Upper lobe of right lung (tissue), 1 donor: ENCODE results near the gene FOXK1. TPM values are rescaled to one million over a fixed set of nuclear protein-coding genes. Genes with fewer than 3 reads are reported as not detected.

Experiments used
- ATAC-seq: fragments of 200-7000 bp; cut with Tn5 transposase; one replicate; pipeline ENCODE4 v1.9.1; 2020; ENCODE audit warnings: mild to moderate bottlenecking, moderate library complexity
- DNase-seq: peaks from one replicate; pipeline ENCODE4 v3.0.0-alpha.2; 2020
- H3K27ac ChIP-seq: fragments of 200-600 bp; one replicate; pipeline ENCODE4 v1.8.0; 2022
- H3K27me3 ChIP-seq: fragments of 200-600 bp; one replicate; pipeline ENCODE4 v1.8.0; 2022; ENCODE audit warnings: mild to moderate bottlenecking
- H3K36me3 ChIP-seq: fragments of 200-600 bp; one replicate; pipeline ENCODE4 v1.8.0; 2022
- H3K4me1 ChIP-seq: fragments of 200-600 bp; one replicate; pipeline ENCODE4 v1.8.0; 2022
- H3K4me3 ChIP-seq: fragments of 200-600 bp; one replicate; pipeline ENCODE4 v1.8.0; 2022; ENCODE audit warnings: mild to moderate bottlenecking
- H3K9me3 ChIP-seq: fragments of 200-600 bp; one replicate; pipeline ENCODE4 v1.8.0; 2022
- intact Hi-C: fragments of 100-400 bp; cut with DNase I; formaldehyde crosslinking; loops from one replicate; pipeline ENCODE4 v1.11.0; 2022
- total RNA-seq: library from RNA; stranded (reverse); fragmentation: NEBNext Ultra II Directional; extraction: Animal tissue kit (Norgen Biotek cat#: 25700); gene quantifications from one replicate; pipeline ENCODE4 v1.2.1, GENCODE V29; 2021
- TF ChIP-seq, protein P1 (sequence below): fragments of 200-600 bp; IDR thresholded peaks from one replicate; pipeline ENCODE4 v1.8.0; 2022; ENCODE audit warnings: antibody characterized with exemption
- donor health status: DM: no; HTN: yes; CAD: no; lungs with severe emphysema.

The FOXK1 gene
- total RNA-seq, 1 donor from 2014 or later: 33.3 TPM

GRCh38 chr7:4661871-4662270 is 20.2 kb upstream of the FOXK1 start:
- no peaks in the 10 kb centered on the region for H3K9me3 ChIP-seq
- ATAC-seq (no peak), DNase-seq (no peak)
- H3K27me3 ChIP-seq: no peaks in the 10 kb centered on the region
- H3K4me1 ChIP-seq: peaks cover 7% of the 10 kb centered on the region
- H3K27ac ChIP-seq: no peak overlapping the region
- TF ChIP-seq, protein P1, sequence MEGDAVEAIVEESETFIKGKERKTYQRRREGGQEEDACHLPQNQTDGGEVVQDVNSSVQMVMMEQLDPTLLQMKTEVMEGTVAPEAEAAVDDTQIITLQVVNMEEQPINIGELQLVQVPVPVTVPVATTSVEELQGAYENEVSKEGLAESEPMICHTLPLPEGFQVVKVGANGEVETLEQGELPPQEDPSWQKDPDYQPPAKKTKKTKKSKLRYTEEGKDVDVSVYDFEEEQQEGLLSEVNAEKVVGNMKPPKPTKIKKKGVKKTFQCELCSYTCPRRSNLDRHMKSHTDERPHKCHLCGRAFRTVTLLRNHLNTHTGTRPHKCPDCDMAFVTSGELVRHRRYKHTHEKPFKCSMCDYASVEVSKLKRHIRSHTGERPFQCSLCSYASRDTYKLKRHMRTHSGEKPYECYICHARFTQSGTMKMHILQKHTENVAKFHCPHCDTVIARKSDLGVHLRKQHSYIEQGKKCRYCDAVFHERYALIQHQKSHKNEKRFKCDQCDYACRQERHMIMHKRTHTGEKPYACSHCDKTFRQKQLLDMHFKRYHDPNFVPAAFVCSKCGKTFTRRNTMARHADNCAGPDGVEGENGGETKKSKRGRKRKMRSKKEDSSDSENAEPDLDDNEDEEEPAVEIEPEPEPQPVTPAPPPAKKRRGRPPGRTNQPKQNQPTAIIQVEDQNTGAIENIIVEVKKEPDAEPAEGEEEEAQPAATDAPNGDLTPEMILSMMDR: no peak
- intact Hi-C loops: no loop called here
- no peak overlapping the region for H3K4me3 ChIP-seq
- H3K36me3 ChIP-seq: no peaks in the 10 kb centered on the region

DNA sequence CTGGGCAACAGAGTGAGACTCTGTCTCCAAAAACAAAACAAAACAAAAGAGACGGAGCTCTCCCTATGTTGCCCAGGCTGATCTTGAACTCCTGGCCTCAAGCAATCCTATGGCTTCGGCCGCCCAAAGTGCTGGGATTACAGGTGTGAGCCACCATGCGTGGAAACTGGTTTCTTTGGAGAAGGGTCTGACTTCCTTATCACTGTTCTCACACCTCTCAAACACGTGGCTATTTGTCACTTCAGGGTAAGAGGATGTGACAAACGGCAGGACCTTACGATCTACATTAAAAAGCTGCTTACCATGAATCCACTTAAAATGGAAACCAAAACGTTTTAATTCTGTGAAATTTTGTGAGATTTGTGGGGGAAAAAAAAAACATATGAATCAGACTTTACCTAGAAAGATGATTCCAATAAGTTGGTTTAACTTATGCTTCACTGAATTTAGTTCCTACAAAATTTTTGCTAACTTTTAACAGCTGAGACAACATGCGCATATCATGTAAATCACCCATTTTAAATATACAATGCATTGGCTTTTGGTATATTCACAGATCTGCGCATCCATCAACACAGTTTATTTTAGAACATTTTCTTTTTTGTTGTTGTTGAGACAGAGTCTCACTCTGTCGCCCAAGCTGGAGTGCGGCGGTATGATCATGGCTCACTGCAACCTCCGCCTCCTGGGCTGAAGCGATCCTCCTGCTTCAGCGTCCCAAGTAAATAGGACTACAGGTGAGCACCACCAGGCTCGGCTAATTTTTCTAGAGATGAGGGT is 18.7 kb upstream of the FOXK1 start:
- DNase-seq: no peak
- no peaks in the 10 kb centered on the region for H3K9me3 ChIP-seq
- ATAC-seq: no peak
- H3K27ac ChIP-seq: no peak overlapping the region
- TF ChIP-seq, protein P1: no peak
- no peak overlapping the region for H3K4me3 ChIP-seq
- H3K27me3 ChIP-seq: no peaks in the 10 kb centered on the region
- intact Hi-C loops: no loop called here
- no peaks in the 10 kb centered on the region for H3K36me3 ChIP-seq
- peaks cover 7% of the 10 kb centered on the region for H3K4me1 ChIP-seq

DNA sequence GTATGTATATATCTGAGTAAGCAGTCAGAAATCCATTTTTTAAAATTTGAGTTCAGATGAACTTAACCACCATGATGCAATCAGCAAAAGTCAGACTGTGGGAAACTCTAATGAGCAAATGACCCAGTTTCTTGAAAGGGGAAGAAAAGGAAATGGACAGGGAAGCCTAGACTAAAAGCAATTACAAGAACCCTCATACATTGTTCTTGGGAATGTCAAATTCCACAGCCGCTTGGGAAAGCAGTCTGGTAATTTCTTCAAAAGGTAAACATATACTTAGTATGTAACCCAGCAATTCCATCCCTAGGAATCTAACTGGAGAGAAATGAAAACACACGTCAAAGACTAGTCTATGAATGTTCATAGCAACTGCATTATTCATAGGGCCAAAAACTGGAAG is 16.4 kb upstream of the FOXK1 start:
- no peaks in the 10 kb centered on the region for H3K27me3 ChIP-seq
- TF ChIP-seq, protein P1: no peak
- H3K4me3 ChIP-seq: no peak overlapping the region
- intact Hi-C loops: no loop called here
- no peak overlapping the region for H3K27ac ChIP-seq
- DNase-seq (no peak), ATAC-seq (no peak)
- no peaks in the 10 kb centered on the region for H3K36me3 ChIP-seq
- H3K4me1 ChIP-seq: peaks cover 7% of the 10 kb centered on the region
- H3K9me3 ChIP-seq: no peaks in the 10 kb centered on the region

DNA sequence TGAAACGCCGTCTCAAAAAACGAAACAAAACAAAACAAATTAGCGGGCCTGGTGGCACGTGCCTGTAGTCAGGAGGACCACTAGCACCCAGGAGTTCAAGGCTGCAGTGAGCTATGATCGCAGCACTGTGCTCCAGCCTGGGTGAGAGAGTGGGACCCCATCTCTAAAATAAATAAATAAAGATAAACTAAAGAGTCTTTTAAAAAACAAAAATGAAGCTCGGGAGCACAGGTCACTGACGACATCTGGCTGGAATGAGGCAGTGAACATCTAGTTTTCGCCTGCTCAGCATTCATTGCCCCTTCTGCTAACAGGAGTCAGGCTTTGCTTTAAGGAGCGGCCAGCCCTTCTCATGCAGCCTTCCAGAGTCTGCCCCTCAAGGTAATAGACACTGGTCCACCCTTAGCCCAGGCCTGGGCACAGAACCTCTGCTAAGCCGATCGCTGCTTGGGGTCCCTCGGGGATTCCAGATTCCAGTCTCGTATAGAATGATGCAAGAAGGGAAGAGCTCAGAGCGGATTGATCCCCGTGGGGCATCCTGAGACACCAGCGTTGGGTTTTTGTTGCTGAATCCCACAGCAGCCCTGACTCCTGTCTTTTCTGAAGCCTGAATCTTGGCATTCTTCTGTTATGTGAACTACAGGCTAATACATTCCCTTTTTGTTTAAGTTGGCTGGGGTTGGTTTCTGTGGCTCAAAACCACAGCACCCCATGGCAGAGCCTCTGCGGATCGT is 14.2 kb upstream of the FOXK1 start:
- Histone ChIP-seq H3K36me3 (no peaks in the 10 kb centered on the region), H3K4me3 (no peak overlapping the region), H3K27ac (no peak overlapping the region), H3K4me1 (no peaks in the 10 kb centered on the region), H3K27me3 (no peaks in the 10 kb centered on the region), H3K9me3 (no peaks in the 10 kb centered on the region)
- TF ChIP-seq, protein P1: no peak
- ATAC-seq: no peak
- DNase-seq: no peak
- intact Hi-C loops: no loop called here

DNA sequence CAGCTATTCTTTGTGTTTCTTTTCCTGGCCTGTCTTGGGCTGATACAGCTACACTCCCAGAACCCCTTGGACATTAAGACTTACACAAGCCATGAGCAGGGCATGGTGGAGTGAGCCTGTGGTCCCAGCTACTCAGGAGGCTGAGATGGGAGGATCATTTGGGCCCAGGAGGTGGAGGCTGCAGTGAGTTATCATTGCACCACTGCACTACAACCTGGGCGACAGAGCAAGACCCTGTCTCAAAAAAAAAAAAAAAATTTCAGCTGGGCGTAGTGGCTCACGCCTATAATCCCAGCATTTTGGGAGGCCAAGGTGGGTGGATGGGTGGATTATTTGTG is 13.6 kb upstream of the FOXK1 start:
- DNase-seq: peak; percentile 17
- H3K27ac ChIP-seq: no peak overlapping the region
- intact Hi-C loops: no loop called here

More for the DNA sequence above, 13.6 kb upstream of the FOXK1 start:
- TF ChIP-seq, protein P1: no peak
- ATAC-seq: no peak
- Histone ChIP-seq H3K27me3 (no peaks in the 10 kb centered on the region), H3K36me3 (no peaks in the 10 kb centered on the region), H3K4me3 (no peak overlapping the region), H3K4me1 (no peaks in the 10 kb centered on the region), H3K9me3 (no peaks in the 10 kb centered on the region)
